ENCODE data around the gene MYO7B.
A peak's percentile ranks its signal among the peaks of the same experiment; 100 is the strongest.
"Not testable (repeated sequence)": the region's sequence is repeated elsewhere in the genome, so short reads cannot be mapped to it uniquely, and the experiment has no call there.

The MYO7B gene

DNA sequence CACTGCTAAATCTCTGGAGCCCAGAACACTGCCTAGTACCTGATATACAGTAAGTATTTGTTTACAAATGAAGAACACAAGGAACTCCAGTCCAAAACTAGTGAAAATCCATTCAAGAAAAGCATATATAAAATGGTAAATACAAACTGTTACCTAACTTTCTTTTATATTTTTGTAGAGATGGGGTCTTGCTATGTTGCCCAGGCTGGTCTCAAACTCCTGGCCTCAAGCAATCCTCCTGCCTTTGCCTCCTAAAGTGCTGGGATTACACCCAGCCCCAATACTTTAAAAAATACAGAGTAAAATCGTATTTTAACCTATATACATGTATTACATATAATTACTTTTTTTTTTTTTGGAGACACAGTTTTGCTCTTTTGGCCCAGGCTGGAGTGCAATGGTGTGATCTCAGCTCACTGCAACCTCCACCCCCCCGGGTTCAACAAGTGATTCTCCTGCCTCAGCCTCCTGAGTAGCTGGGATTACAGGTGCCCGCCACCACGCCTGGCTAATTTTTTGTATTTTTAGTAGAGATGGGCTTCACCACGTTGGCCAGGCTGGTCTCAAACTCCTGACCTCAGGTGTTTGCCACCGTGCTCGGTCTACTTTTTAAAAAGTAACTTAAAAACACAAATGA lies 11.2 kb upstream of the MYO7B start:
- not testable (repeated sequence) for DNase-seq

- peak; percentile 38 to 48 for DNase-seq
Measured at GRCh38 chr2:127525691-127526131, 9.8 kb upstream of the MYO7B start.

GRCh38 chr2:127526132-127527000 lies 9.1 kb upstream of the MYO7B start, which contains the start of gene IWS1:
TSS of gene IWS1 (minus strand) at chr2:127526489. CDS start at chr2:127526208, 281 bp downstream.
- peak; percentile 93 to 95 for DNase-seq

GRCh38 chr2:127527001-127527804 lies 8.3 kb upstream of the MYO7B start:
- peak in 1 of 2 experiments; percentile 7 for DNase-seq

GRCh38 chr2:127528487-127528886 lies 7.0 kb upstream of the MYO7B start:
- DNase-seq, result no peak

GRCh38 chr2:127529416-127529815 lies 6.1 kb upstream of the MYO7B start:
- not testable (repeated sequence) for DNase-seq

DNA sequence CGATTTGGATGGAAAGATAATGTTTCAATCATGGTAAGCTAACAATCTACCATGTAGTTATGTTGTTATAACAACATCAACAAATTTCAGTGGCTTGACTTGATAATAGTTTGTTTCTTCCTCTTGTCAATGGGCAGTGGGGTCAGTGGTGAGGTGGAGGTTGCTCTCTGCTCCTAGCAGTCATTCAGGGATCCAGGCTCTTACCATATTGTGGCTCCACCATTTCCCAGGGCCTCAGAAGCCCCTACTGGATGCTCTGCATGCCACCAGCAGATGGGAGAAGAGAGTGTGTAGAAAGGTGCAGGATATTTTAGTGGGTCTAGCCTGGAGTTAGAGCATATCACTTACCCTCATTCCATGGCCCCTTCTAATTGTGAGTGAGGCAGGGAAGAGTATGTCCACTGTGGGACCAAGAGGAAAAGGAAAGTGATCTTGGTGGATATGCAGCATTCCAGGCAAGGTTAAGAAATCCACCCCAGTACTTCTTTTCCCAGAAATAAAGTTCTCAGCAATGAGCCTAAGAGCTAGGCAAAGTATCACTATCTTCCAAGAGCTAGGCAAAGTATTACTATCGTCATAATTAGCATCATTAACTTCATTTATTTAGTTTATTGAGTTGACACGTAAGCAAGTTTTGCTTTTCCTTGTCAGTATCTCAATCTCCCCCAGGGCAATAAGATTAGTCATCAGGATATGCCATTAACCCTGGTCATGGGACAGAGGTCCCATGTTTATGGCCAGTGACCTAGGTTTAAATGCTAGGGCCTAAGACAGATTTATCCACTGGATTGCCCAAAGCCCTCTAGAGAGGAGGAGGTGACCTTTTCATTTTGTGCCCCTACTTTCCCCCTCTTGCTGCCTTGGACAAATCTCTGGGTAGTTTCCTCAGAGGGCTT lies 5.0 kb upstream of the MYO7B start:
- no peak for DNase-seq

GRCh38 chr2:127531221-127531648 lies 4.2 kb upstream of the MYO7B start:
- DNase-seq, result no peak

DNA sequence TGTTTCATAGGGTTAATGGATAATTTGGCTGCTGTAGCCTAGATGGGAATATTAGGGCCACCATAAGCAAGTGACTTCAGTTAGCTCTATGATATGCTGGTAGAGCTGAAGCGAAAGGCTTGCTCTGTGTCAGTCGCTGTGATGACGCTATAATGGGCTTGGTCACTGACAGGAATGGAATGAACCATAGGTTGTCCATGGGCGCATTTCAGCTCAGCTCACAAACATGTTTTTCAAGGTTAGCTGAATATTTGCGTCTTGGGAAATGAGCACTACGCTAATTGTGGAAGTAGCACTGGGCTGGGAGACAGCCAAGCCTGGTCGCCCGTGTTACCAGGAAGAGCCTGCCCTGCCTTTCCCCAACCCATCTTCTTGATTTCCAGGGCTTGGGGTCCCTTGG lies 3.2 kb upstream of the MYO7B start:
- DNase-seq, result no peak

- no peak for DNase-seq
Measured at GRCh38 chr2:127535918-127536317, 435 bp downstream of the MYO7B start.

- DNase-seq, result no peak
Measured at GRCh38 chr2:127536707-127537541, 1.4 kb downstream of the MYO7B start.

DNA sequence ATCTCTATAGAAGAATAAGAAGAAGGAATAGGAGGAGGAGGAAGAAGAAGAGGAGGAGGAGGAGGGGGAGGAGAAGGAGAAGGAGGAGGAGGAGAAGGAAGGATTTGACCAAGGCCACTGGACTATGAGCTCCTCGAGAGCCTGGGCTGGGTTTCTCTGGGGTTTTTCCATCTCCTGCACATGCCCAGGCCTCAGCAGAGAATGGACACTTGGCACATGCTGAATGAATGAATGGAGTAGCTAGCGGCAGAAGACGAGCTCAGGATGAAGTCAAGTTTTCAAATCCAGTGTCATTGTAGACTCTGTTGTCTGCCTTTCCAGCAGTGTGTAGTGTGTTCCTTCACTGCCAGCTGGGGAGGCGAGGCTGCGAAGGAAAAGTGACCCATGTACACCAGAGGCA lies 2.2 kb downstream of the MYO7B start:
- no peak for DNase-seq

GRCh38 chr2:127541809-127542208 lies 6.3 kb downstream of the MYO7B start:
- DNase-seq, result no peak

- DNase-seq, result no peak
Measured at GRCh38 chr2:127542231-127542630, 6.7 kb downstream of the MYO7B start.

GRCh38 chr2:127543013-127543501 lies 7.6 kb downstream of the MYO7B start:
- DNase-seq, result not testable (repeated sequence)

- no peak for DNase-seq
Measured at GRCh38 chr2:127545189-127545588, 9.7 kb downstream of the MYO7B start.

GRCh38 chr2:127545796-127546195 lies 10.3 kb downstream of the MYO7B start:
- DNase-seq, result no peak

- no peak for DNase-seq
Measured at GRCh38 chr2:127546797-127547196, 11.3 kb downstream of the MYO7B start.

DNA sequence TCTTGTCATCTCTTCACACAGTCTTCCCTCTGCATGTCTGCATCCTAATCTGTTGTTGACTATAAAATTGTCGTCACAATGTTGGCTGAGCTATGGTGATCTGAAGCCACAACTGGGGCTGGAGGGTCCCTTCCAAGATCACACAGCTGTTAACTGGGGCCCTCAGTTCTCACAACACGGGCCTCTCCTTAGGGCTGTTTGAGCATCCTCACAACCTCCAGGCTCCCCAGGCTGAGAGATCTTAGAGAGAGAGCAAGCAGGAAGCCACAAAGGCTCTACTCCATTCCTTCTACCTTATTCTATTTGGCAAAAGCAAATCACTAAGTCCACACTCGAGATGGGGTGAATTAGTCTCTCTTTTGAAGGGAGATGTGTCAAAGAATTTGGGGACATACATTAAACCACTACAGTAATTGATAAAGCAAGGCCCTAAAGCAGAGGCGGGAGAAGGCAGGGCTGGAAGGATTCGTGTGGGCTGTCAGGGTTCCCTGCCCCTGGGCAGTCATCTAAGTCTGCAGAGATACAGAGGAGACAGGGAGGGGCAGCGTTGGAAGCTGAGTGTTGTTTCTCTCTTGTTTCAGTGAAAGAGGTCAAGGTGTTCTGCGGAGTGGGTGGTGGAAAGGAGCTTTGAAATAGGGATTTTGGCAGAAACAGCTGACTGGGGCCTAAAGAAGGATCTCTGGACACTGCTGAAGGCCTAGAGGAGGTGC lies 15.9 kb downstream of the MYO7B start:
- DNase-seq, result no peak

DNA sequence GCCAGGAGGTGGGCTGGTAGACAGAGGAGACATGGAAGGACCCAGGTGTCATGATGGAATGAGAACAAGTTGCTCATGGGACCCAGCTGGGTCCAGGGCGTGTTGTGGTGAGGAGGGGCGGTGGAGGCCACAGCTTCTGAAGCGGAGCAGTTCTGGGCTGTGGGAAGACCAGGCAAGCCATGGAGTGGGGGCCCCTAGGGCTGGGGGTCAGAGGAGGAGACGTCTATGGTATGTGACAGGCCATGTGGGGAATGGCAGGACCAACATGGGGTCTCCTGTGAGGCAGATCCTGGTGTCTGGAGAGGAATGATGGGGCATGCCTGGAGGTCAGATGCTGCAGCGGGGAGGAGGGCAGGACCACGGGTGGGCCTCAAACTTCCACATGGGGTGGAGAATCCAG lies 16.9 kb downstream of the MYO7B start:
- no peak for DNase-seq
